NCI-H1436 (cell line): Measurements from ENCODE around the gene RARS2.
"Not testable (repeated sequence)": the region's sequence is repeated elsewhere in the genome, so short reads cannot be mapped to it uniquely, and the experiment has no call there.

Source experiments
- DNase-seq: peaks from one replicate; lab custom pipeline; 2025; lab: John Stamatoyannopoulos, UW

Gene RARS2

GRCh38 chr6:87501809-87502572, 87.8 kb downstream of the RARS2 start:
- no peak for DNase-seq

- no peak for DNase-seq
Observed at GRCh38 chr6:87498048-87498447, 91.7 kb downstream of the RARS2 start.

DNA sequence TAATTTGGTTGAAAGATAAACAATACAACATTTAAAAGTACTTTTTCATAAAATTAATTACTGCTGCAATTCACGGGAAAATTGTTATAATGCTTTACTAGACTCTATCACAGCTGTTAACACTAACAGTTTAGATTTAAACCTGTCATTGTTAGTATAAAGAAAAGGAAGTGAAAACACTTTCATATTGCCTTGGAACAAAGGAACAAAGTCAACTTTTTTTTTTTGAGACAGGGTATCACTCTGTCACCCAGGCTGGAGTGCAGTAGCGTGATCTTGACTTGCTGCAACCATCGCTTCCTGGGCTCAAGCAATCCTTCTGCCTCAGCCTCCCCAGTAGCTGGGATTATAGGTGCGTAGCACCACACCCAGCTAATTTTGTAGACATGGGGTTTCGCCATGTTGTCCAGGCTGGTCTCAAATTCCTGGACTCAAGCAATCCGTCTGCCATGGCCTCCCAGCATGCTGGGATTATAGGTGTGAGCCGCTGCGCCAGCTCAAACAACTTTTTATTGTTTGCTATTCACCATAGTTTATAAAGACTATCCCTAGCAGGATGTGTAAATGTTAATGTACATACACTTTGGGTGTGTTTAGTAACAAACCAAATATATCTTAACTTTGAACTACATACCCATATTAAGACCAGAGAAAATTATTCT, 94.9 kb downstream of the RARS2 start:
- DNase-seq, result no peak

DNA sequence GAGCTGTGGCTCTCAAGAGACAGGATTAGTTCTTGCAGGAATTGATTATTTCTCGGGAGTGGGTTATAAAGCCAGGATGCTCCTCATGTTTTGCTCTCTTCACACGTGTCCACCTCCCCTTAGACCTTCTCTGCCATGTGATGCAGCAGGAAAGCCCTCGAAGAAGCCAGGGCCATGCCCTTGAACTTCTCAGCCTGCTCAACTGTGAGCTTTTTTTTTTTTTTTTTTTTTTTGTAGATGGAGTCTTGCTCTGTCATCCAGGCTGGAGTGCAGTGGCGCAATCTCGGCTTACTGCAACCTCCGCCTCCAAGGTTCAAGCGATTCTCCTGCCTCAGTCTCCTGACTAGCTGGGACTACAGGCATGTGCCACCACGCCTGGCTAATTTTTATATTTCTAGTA, 100.5 kb downstream of the RARS2 start:
- not testable (repeated sequence) for DNase-seq

- no peak for DNase-seq
Observed at GRCh38 chr6:87487555-87487954, 102.2 kb downstream of the RARS2 start.

DNA sequence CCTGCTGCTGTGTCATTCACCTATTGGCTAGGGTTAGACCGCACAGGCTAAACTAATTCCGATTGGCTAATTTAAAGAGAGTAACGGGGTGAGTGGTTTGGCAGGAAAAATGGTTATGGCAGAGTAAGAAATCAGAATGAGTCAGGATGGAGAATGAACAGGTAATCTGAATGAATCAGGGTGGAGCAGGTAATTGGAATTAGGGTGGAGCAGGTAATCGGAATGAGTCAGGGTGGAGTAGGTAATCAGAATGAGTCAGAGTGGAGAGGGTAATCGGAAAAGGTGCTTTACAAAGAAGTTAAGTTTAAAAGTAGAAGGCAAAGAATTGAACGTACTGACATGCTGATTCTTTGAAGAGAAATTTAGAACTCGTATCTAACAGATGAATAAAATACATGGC, 105.3 kb downstream of the RARS2 start:
- no peak for DNase-seq

DNA sequence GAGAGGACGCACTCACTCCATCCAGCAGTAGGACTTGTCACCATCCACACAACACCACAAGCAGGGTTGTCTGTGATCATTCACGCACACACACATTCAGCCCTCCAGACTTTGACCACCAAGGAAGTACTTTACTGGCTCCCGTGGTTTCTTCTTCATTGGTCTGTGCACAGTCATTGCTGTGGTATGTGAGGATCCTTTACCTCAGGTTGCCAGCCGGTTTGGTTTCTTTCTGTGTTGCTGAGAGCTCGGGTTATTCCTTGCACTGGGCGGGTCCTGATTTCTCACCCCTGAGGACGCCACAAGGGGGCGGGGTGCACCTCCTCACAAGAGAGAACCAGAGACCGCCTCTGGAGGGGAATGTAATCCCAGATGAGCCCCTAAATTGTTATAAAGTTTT, 105.9 kb downstream of the RARS2 start:
- DNase-seq, result no peak

DNA sequence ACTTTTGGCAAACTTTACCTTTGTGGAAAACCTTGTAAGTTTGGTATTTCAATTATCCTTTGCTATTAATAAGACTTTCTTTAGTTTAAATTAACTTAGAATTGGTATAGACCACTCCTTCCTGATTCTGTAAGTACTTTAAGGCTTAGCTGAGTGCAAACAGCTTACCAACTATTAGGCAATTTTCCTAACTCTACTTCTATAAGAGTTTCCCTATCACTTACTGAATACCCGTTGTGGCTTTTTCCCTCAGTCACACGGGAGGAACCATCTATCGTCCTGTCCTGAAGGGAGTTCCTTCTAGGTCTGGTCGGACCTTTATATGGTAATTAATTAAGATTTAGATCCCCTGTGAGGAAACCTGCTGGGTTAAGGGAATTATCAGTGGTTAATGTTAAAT, 107.4 kb downstream of the RARS2 start:
- DNase-seq, result no peak

DNA sequence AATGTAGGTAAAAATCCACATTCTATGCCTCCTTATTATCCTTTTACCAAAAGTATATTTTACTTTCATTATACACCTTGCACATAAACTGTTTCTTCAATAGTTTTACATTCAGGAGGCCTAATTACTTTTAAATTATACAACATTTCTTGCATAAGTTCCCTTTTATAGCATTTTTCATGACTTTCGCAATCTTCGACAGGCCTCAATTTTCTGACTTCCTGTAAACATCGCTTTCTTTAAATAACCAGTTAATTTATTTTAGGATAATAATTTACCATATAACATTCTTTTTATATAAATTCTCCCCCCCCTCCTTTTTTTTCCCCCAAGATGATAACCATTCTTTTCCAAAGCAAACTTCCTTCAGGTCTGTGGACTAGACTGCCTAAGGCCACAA, 107.9 kb downstream of the RARS2 start:
- DNase-seq, result no peak

- no peak for DNase-seq
Observed at GRCh38 chr6:87473419-87473903, 116.3 kb downstream of the RARS2 start.

GRCh38 chr6:87472525-87473418, 117.0 kb downstream of the RARS2 start, which contains the start of gene SLC35A1:
Gene SLC35A1 (plus strand): TSS chr6:87472974. CDS start chr6:87473004, 30 bp downstream.
- peak; percentile 73 for DNase-seq

DNA sequence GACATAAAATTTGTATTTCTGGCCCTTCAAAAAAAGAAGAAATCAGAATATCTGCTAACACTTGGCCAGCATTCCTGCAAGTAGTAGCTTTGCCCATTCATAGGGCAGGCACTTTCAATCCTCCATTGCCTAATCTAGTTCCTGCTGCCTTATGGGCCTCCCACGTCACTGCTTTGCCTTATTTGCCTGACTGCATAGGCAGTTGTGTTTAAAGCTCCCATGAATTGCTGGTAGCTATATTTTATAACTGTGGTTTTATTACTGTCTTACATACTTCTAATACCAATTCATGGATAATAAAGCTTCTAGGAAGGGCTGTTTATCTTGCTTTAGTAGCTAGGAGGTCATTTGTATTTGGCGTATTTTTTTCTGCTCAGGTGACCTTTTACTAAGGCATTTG, 124.7 kb downstream of the RARS2 start:
- no peak for DNase-seq
